Measurements from ENCODE around the gene ZNF665. TPM values are rescaled to one million over a fixed set of nuclear protein-coding genes. Genes with fewer than 3 reads are reported as not detected.

ZNF665 gene
- total RNA-seq (2022; extraction: Qiagen RNA extraction; ENCODE audit: low read depth): not detected in 5 replicates

DNA sequence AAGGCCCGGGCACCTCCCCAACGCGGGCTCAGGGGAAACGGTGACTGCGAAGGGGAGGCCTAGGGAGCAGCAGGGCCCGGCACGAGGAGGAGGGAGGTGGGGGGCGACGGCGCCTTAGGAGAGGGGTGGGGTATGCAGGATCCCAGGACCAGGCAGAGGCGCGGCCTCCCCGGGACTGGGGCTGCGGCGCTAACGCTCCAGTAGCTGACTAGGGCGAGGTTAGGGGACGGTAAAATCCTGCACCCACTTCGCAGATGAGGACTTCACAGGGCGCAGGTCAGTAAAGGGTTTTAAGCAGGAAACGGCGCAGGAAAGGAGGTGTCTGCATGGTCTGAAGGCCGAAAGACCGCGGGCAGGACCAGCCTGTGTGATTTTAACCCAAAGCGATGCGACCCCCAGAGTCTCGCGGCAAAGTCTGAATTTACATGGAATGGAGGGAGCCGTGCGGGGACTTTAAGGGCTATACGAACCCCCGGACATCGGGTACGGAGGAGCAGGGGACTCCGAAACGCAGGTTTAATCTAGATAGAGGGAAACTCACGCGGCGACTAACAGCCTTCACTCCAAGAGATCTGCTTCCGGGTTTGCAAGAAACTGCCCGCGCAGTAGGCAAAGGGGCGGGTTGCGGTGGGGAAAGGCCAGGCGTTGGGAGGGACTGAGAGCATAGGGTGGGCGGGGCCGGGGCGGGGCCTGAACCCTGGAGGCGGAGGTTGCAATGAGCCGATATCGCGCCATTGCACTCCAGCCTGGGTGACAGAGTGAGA, at the start of gene ZNF665:
ZNF665 (minus strand) TSS at position 588 of the 764 bp plus-strand sequence. CDS start 10,460 bp downstream, outside the sequence.

GRCh38 chr19:53132141-53132991, 60.8 kb downstream of the ZNF665 start, which contains the start of gene ZNF415:
Gene ZNF415, minus strand, starts transcription at chr19:53132910. Its CDS starts 10,234 bp downstream, at chr19:53122676.

Other genes with a start within 250 kb of the ZNF665 start
- 0.03 to 0.07 TPM (median 0.06 TPM) in 3 of 5 replicates, not detected in the others for gene ZNF816, start 230.5 kb downstream of the ZNF665 start, total RNA-seq (2022; extraction: Qiagen RNA extraction; ENCODE audit: low read depth)
- not detected in 5 replicates for gene ERVV-1, start 179.4 kb downstream of the ZNF665 start, total RNA-seq (2022; extraction: Qiagen RNA extraction; ENCODE audit: low read depth)
- not detected in 5 replicates for gene ERVV-2, start 148.6 kb downstream of the ZNF665 start, total RNA-seq (2022; extraction: Qiagen RNA extraction; ENCODE audit: low read depth)
- 7.2 to 10.6 TPM (median 8.1 TPM) in 5 replicates for gene ZNF160, start 89.9 kb downstream of the ZNF665 start, total RNA-seq (2022; extraction: Qiagen RNA extraction; ENCODE audit: low read depth)
- not detected in 5 replicates for gene ZNF415, start 60.4 kb downstream of the ZNF665 start, total RNA-seq (2022; extraction: Qiagen RNA extraction; ENCODE audit: low read depth)
- gene ZNF347, start 34.3 kb downstream of the ZNF665 start, total RNA-seq (2022; extraction: Qiagen RNA extraction; ENCODE audit: low read depth): not detected in 5 replicates
- gene ZNF677, start 61.5 kb upstream of the ZNF665 start, total RNA-seq (2022; extraction: Qiagen RNA extraction; ENCODE audit: low read depth): not detected in 5 replicates
- not detected in 5 replicates for gene VN1R2, start 64.9 kb upstream of the ZNF665 start, total RNA-seq (2022; extraction: Qiagen RNA extraction; ENCODE audit: low read depth)
- not detected in 5 replicates for gene VN1R4, start 74.4 kb upstream of the ZNF665 start, total RNA-seq (2022; extraction: Qiagen RNA extraction; ENCODE audit: low read depth)
- gene ZNF845, start 140.4 kb upstream of the ZNF665 start, total RNA-seq (2022; extraction: Qiagen RNA extraction; ENCODE audit: low read depth): 3.5 to 4.6 TPM (median 4.2 TPM) in 5 replicates
- gene ZNF525, start 172.3 kb upstream of the ZNF665 start, total RNA-seq (2022; extraction: Qiagen RNA extraction; ENCODE audit: low read depth): 0.19 to 0.45 TPM (median 0.29 TPM) in 5 replicates
- 3.8 to 5.0 TPM (median 4.6 TPM) in 5 replicates for gene ZNF765, start 201.8 kb upstream of the ZNF665 start, total RNA-seq (2022; extraction: Qiagen RNA extraction; ENCODE audit: low read depth)
- gene ZNF761, start 238.6 kb upstream of the ZNF665 start, total RNA-seq (2022; extraction: Qiagen RNA extraction; ENCODE audit: low read depth): 7.1 to 9.0 TPM (median 8.7 TPM) in 5 replicates

Measured in A549 treated with DMSO at 1 μM for 4 hours (cell line).